Testis (tissue), 3 donors: Measurements from ENCODE around the gene AAK1. TPM values are rescaled to one million over a fixed set of nuclear protein-coding genes. Genes with fewer than 3 reads are reported as not detected.

Experiments
- DNase-seq: peaks from one replicate; pipeline ENCODE4 v3.0.0-alpha.2; 2019
- H3K27ac ChIP-seq, 2 donors: fragments of 200-600 bp; sonication (generic); one replicate each; pipeline ENCODE4 v1.5.1; 2019
- H3K27me3 ChIP-seq: fragments of 200-600 bp; sonication (generic); one replicate; pipeline ENCODE4 v1.5.1; 2019
- H3K36me3 ChIP-seq: fragments of 200-600 bp; sonication (generic); one replicate; pipeline ENCODE4 v1.5.1; 2017; ENCODE audit warnings: low read depth; ENCODE audit errors: missing control alignments
- H3K4me1 ChIP-seq: fragments of 200-600 bp; sonication (generic); one replicate; pipeline ENCODE4 v1.5.1; 2019
- H3K4me3 ChIP-seq, 2 donors: fragments of 200-600 bp; sonication (generic); one replicate each; pipeline ENCODE4 v1.5.1; 2017 to 2019
- H3K9me3 ChIP-seq: fragments of 200-600 bp; sonication (generic); one replicate; pipeline ENCODE4 v1.5.1; 2017
- POLR2A ChIP-seq: fragments of 450-650 bp; IDR thresholded peaks from one replicate; pipeline ENCODE4 v1.6.1; 2017; ENCODE audit warnings: antibody characterized with exemption, mild to moderate bottlenecking, moderate library complexity
- WGBS, 2 donors: methylation state at CpG; one replicate each; pipeline ENCODE4 v1.1.5; 2018; 5-methylcytosine and 5-hydroxymethylcytosine counted together
- intact Hi-C: fragments of 100-400 bp; cut with DNase I; formaldehyde crosslinking; loops from one replicate; pipeline ENCODE4 v1.15.1; 2023; ENCODE audit warnings: low total_unique reads
- polyA plus RNA-seq: library from polyadenylated mRNA; stranded (reverse); fragments of 350-450 nt; fragmentation: Illumina TruSeq; extraction: RNeasy Lipid Tissue Mini Kit (QIAGEN cat#74804); gene quantifications from one replicate; pipeline ENCODE4 v1.2.3, GENCODE V29; 2014; ENCODE audit warnings: low read depth, low replicate concordance; ENCODE audit not compliant: insufficient read depth
- total RNA-seq, 2 donors: library from RNA; depleted of rRNA; stranded (reverse); fragments of >200 nt; gene quantifications; one replicate each; pipeline ENCODE4 v1.2.3, GENCODE V29; 2016
- TF ChIP-seq, protein P1 (sequence below), 3 experiments: fragments of 450-650 bp in 2 of 3; fragments of 200-600 bp in 1 of 3; sonication (generic) in 1 of 3; IDR thresholded peaks; one replicate each; pipeline ENCODE4 v1.5.1; 2016 to 2019; ENCODE audit warnings: antibody characterized with exemption in 3 of 3, mild to moderate bottlenecking in 2 of 3, moderate library complexity in 1 of 3

Gene AAK1
- total and polyA plus RNA-seq, 3 donors from 2014 or later = 20.3 to 62.1 (median 47.9) TPM

DNA sequence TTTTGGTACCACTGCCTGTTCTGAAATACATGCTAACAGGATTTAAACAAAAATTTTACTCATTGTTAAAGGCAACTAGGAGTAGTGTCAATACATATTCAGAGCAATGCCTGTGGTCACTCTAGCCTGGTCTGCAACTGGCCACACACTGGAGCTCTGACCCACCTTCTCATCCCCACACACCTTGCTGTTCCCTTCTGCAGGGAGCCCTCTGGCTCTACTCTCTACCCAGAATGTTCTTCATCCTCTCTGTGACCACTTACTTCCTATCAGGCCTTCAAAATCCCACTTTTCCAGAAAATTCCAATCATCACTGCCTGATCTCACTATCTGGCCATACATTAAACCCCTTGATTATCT is 104.0 kb downstream of the AAK1 start:
- intact Hi-C loops = no loop called here
- Histone ChIP-seq H3K4me1 (no peaks in the 10 kb centered on the region), H3K27ac (no peak overlapping the region), H3K27me3 (no peaks in the 10 kb centered on the region), H3K36me3 (no peaks in the 10 kb centered on the region), H3K4me3 (no peak overlapping the region), H3K9me3 (no peaks in the 10 kb centered on the region)
- no peak for DNase-seq
- no peak for TF ChIP-seq POLR2A
- TF ChIP-seq, protein P1, sequence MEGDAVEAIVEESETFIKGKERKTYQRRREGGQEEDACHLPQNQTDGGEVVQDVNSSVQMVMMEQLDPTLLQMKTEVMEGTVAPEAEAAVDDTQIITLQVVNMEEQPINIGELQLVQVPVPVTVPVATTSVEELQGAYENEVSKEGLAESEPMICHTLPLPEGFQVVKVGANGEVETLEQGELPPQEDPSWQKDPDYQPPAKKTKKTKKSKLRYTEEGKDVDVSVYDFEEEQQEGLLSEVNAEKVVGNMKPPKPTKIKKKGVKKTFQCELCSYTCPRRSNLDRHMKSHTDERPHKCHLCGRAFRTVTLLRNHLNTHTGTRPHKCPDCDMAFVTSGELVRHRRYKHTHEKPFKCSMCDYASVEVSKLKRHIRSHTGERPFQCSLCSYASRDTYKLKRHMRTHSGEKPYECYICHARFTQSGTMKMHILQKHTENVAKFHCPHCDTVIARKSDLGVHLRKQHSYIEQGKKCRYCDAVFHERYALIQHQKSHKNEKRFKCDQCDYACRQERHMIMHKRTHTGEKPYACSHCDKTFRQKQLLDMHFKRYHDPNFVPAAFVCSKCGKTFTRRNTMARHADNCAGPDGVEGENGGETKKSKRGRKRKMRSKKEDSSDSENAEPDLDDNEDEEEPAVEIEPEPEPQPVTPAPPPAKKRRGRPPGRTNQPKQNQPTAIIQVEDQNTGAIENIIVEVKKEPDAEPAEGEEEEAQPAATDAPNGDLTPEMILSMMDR (IDR thresholded peaks at IDR 0.05) = no peak

DNA sequence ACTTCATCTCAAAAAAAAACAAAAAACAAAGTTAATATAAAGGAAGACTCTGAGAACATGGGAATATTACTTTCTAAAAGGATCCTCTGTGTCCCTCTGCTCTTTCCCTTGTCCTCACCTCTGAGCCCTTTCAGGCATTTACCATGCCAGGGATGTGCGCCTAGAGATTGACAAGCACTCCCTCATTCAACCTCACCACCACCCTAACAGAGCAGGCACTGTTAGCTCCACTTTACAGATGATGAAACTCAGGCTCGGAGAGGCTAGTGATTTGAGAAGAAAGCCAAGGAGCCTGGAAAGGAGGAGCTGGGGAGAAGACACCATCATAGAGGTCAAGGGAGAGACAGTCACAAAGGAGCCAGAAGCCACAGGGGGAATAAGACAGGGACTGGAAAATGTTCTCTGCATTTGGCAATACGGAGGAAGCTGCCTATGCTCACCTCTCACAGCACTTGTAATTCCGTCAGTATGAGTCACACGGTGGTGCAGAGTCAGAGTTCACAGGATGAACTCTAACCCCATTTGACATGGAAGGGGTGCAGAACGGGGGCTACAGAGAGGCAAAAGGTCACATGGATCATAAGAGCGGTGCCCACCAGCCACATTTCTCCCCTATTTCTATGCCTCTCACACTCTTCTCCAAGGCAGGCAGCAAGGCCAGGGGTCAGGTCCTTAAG is 104.5 kb downstream of the AAK1 start:
- H3K9me3 ChIP-seq = no peaks in the 10 kb centered on the region
- no peak overlapping the region for H3K27ac ChIP-seq
- no peak overlapping the region for H3K4me3 ChIP-seq
- no peak for DNase-seq
- WGBS, 2 donors = 87 to 88% methylated on average over 7 of the region's 7 CpGs
- H3K4me1 ChIP-seq = no peaks in the 10 kb centered on the region
- no peaks in the 10 kb centered on the region for H3K36me3 ChIP-seq
- no peaks in the 10 kb centered on the region for H3K27me3 ChIP-seq
- TF ChIP-seq, protein P1 (IDR thresholded peaks at IDR 0.05) = no peak
- no peak for TF ChIP-seq POLR2A
- intact Hi-C loops = no loop called here

DNA sequence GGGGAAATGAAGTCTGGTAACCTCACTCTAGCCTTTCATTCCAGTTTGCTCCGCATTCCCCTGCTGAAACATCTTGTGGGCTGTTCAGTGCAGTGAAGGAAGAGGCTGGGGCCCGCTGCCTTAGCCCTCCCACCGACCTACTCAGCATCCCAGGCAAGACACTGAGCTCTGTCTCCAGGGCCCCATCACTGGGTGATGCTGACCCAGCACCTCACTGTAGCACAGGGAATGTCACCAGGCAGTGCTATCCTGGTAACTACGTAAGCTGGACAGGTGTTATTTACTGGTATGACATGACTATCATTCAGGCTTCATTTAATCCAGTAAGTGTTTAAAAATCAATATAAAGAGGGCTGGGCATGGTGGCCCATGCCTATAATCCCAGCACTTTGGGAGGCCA is 105.3 kb downstream of the AAK1 start:
- no peak for DNase-seq
- H3K27ac ChIP-seq = no peak overlapping the region
- H3K36me3 ChIP-seq = no peaks in the 10 kb centered on the region
- H3K4me3 ChIP-seq = no peak overlapping the region
- 93 to 96% methylated on average over 2 to 4 of the region's 4 CpGs for WGBS, 2 donors
- no peaks in the 10 kb centered on the region for H3K9me3 ChIP-seq
- TF ChIP-seq, protein P1 (IDR thresholded peaks at IDR 0.05) = no peak
- no peak for TF ChIP-seq POLR2A
- intact Hi-C loops = no loop called here
- H3K4me1 ChIP-seq = no peaks in the 10 kb centered on the region
- H3K27me3 ChIP-seq = no peaks in the 10 kb centered on the region

DNA sequence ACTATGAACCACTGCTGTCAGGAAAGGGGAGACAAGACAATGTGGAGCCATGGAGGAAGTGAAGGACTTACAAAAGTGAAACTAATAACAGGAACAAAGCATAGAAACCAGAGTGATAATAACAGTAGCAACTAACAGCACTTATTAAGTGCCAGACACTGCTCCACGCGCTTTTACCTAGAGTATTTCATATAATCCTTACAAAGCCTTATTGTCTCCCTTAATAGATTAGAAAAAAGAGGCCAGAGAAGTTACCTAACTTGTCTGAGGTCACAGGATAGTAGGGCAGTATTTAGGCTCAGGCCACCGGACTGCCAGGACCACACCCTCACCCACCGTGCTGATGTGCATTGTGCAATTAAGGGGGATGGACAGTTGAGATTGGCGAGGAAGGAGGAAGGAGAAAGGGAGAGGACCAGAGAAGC is 107.7 kb downstream of the AAK1 start:
- Histone ChIP-seq H3K27me3 (no peaks in the 10 kb centered on the region), H3K27ac (no peak overlapping the region), H3K4me1 (no peaks in the 10 kb centered on the region), H3K9me3 (no peaks in the 10 kb centered on the region), H3K36me3 (no peaks in the 10 kb centered on the region), H3K4me3 (no peak overlapping the region)
- no peak for DNase-seq
- TF ChIP-seq POLR2A = no peak
- TF ChIP-seq, protein P1 (IDR thresholded peaks at IDR 0.05) = no peak
- intact Hi-C loops = no loop called here
- WGBS, 2 donors = 83 to 85% methylated on average over 5 of the region's 5 CpGs

DNA sequence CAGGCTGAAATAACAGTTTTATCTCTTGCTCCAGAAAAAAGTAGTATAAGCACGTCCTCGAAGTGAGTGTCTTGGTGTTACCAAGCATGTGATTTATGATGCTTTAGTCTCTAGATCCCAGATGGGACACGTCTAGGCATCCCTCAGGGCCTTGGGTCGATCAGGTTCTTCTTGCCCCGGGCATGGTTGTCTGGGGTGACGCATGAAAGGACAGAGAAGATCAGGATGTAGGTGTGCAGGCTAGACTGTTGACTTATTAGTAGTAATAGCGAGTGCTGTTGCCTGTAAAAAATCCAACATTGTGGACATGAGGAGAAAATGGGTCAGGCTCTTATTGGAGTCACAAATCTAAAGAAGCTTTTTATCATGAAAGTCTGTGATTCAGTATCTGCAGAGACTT is 112.4 kb downstream of the AAK1 start:
- Histone ChIP-seq H3K4me1 (no peaks in the 10 kb centered on the region), H3K27me3 (no peaks in the 10 kb centered on the region), H3K27ac (no peak overlapping the region), H3K4me3 (no peak overlapping the region), H3K36me3 (no peaks in the 10 kb centered on the region), H3K9me3 (no peaks in the 10 kb centered on the region)
- no peak for DNase-seq
- intact Hi-C loops = no loop called here
- WGBS, 2 donors = 56 to 62% methylated on average over 7 of the region's 7 CpGs
- TF ChIP-seq, protein P1 (IDR thresholded peaks at IDR 0.05) = no peak
- TF ChIP-seq POLR2A = no peak
